Endodermal cell (in vitro differentiated cells): ENCODE results near the gene RDH13. TPM values are rescaled to one million over a fixed set of nuclear protein-coding genes. Genes with fewer than 3 reads are reported as not detected.
A peak's percentile ranks its signal among the peaks of the same experiment; 100 is the strongest.

ENCODE experiments used
- DNase-seq: peaks from one replicate; pipeline ENCODE4 v3.0.0-alpha.2; 2017
- H3K27ac ChIP-seq: 2 replicates; pipeline ENCODE4 v1.5.1; 2013; ENCODE audit warnings: mild to moderate bottlenecking, low read depth, low read length, moderate library complexity
- H3K27me3 ChIP-seq: 2 replicates; pipeline ENCODE4 v1.6.1; 2013; ENCODE audit warnings: mild to moderate bottlenecking, low read length, moderate library complexity; ENCODE audit not compliant: insufficient read depth, control insufficient read depth, poor library complexity, severe bottlenecking
- H3K36me3 ChIP-seq: 2 replicates; pipeline ENCODE4 v1.7.0; 2013; ENCODE audit warnings: mild to moderate bottlenecking, low read length, moderate library complexity; ENCODE audit not compliant: control insufficient read depth, insufficient read depth
- H3K4me1 ChIP-seq: one replicate; pipeline ENCODE4 v1.7.0; 2013; ENCODE audit warnings: low read length; ENCODE audit not compliant: control insufficient read depth, insufficient read depth
- H3K4me3 ChIP-seq: 2 replicates; pipeline ENCODE4 v1.5.1; 2013; ENCODE audit warnings: mild to moderate bottlenecking, low read length, moderate library complexity
- H3K9ac ChIP-seq: 2 replicates; pipeline ENCODE4 v1.6.1; 2013; ENCODE audit warnings: mild to moderate bottlenecking, low read length, moderate library complexity; ENCODE audit not compliant: poor library complexity, severe bottlenecking; ENCODE audit errors: extremely low read depth
- H3K9me3 ChIP-seq: 2 replicates; pipeline ENCODE4 v1.6.1; 2013; ENCODE audit warnings: mild to moderate bottlenecking, low read length, moderate library complexity; ENCODE audit not compliant: control insufficient read depth
- H3K27ac Mint-ChIP-seq: 2 replicates; pipeline ENCODE4 v1.8.0; 2020; ENCODE audit warnings: mixed read lengths
- H3K27me3 Mint-ChIP-seq: 2 replicates; pipeline ENCODE4 v1.8.0; 2021; ENCODE audit warnings: mild to moderate bottlenecking, mixed read lengths; ENCODE audit not compliant: insufficient read depth
- H3K36me3 Mint-ChIP-seq: 2 replicates; pipeline ENCODE4 v1.8.0; 2020; ENCODE audit warnings: low read depth, mixed read lengths
- H3K4me1 Mint-ChIP-seq: 2 replicates; pipeline ENCODE4 v1.8.0; 2020; ENCODE audit warnings: mixed read lengths
- H3K4me3 Mint-ChIP-seq: 2 replicates; pipeline ENCODE4 v1.8.0; 2020; ENCODE audit warnings: mild to moderate bottlenecking, moderate library complexity, mixed read lengths
- H3K9me3 Mint-ChIP-seq: 2 replicates; pipeline ENCODE4 v1.8.0; 2020; ENCODE audit warnings: mild to moderate bottlenecking, mixed read lengths
- CTCF ChIP-seq: fragments of 200-600 bp; sonication (generic); conservative IDR thresholded peaks from 2 replicates; pipeline ENCODE4 v1.5.0; 2021; ENCODE audit warnings: antibody characterized with exemption, mild to moderate bottlenecking
- WGBS, 2 experiments: methylation state at CpG; one replicate each; pipeline versions ENCODE4 v1.1.5 to v1.1.7; 2013; ENCODE audit warnings: missing lambda C conversion rate in 2 of 2, mixed read lengths in 1 of 2; ENCODE audit not compliant: insufficient coverage in 1 of 2, insufficient read length in 1 of 2; 5-methylcytosine and 5-hydroxymethylcytosine counted together
- total RNA-seq, 2 donors: library from RNA; stranded (reverse); fragmentation: NEBNext Ultra II Directional in 1 of 2; extraction: Animal tissue kit (Norgen Biotek cat#: 25700) in 1 of 2; gene quantifications; 2 replicates in 1 of 2; 3 replicates in 1 of 2; pipeline ENCODE4 v1.2.1, GENCODE V29; 2021

Gene RDH13
- total RNA-seq, 2 donors from 2014 or later = 20.6 to 39.0 TPM

- Mint-ChIP-seq H3K9me3 (peaks cover 8% of the 10 kb centered on the region), H3K36me3 (peaks cover 23% of the 10 kb centered on the region), H3K27ac (peak overlapping the region; percentile 73), H3K4me3 (peak overlapping the region; percentile 62), H3K27me3 (peaks cover 49% of the 10 kb centered on the region), H3K4me1 (peaks cover 31% of the 10 kb centered on the region)
- no peak for TF ChIP-seq CTCF
- WGBS, 2 experiments = 1 to 2% methylated on average over 35 to 74 of the region's 74 CpGs
- peak; percentile 99 for DNase-seq
- no peaks in the 10 kb centered on the region for H3K4me1 ChIP-seq
- no peaks in the 10 kb centered on the region for H3K9me3 ChIP-seq
- H3K27me3 ChIP-seq = peaks cover 35% of the 10 kb centered on the region
- H3K4me3 ChIP-seq = peak overlapping the region; percentile 78
- H3K36me3 ChIP-seq = peaks cover 14% of the 10 kb centered on the region
- peak overlapping the region; percentile 37 for H3K27ac ChIP-seq
- peak overlapping the region; percentile 11 for H3K9ac ChIP-seq
These were observed 24.0 kb upstream of the RDH13 start for GRCh38 chr19:55086730-55087541.

DNA sequence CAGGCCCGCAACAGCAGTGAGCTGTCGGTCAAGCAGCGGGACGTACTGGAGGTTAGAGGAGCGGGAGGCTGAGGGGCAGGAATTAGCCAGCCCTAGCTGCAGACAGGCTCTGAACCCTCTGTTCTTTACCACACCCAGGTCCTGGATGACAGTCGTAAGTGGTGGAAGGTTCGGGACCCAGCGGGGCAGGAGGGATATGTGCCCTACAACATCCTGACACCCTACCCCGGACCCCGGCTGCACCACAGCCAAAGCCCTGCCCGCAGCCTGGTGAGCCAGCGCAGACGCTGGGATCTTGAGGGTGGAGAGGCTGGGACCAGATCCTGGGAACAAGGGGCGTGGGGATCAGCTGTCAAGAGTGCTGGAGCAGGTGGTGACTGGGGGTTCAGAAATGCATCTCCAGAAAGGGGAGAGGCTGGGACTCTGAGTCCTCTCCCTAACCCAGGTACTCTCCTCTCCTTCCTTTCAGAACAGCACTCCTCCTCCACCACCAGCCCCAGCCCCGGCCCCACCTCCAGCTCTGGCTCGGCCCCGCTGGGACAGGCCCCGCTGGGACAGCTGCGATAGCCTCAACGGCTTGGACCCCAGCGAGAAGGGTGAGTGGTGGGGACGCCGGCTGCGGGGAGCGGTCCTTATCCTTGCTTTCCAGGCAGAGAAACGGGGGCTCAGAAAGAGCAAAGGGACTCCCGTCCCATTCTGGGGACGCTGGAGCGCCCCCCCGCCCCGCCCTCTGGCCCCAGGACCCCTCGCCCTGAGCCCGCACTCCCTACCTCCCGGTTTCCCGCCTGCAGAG, 23.2 kb upstream of the RDH13 start:
- no peak for TF ChIP-seq CTCF
- Histone ChIP-seq H3K4me3 (peak overlapping the region; percentile 78), H3K9me3 (no peaks in the 10 kb centered on the region), H3K27ac (no peak overlapping the region), H3K27me3 (peaks cover 40% of the 10 kb centered on the region), H3K9ac (no peak overlapping the region), H3K36me3 (peaks cover 9% of the 10 kb centered on the region), H3K4me1 (no peaks in the 10 kb centered on the region)
- peaks cover 31% of the 10 kb centered on the region for H3K4me1 Mint-ChIP-seq
- H3K27me3 Mint-ChIP-seq = peaks cover 57% of the 10 kb centered on the region
- WGBS, 2 experiments = 29% methylated on average over 13 to 35 of the region's 35 CpGs
- H3K27ac Mint-ChIP-seq = no peak overlapping the region
- H3K36me3 Mint-ChIP-seq = peaks cover 23% of the 10 kb centered on the region
- peaks cover 9% of the 10 kb centered on the region for H3K9me3 Mint-ChIP-seq
- H3K4me3 Mint-ChIP-seq = peak overlapping the region; percentile 62
- peak; percentile 79 for DNase-seq

DNA sequence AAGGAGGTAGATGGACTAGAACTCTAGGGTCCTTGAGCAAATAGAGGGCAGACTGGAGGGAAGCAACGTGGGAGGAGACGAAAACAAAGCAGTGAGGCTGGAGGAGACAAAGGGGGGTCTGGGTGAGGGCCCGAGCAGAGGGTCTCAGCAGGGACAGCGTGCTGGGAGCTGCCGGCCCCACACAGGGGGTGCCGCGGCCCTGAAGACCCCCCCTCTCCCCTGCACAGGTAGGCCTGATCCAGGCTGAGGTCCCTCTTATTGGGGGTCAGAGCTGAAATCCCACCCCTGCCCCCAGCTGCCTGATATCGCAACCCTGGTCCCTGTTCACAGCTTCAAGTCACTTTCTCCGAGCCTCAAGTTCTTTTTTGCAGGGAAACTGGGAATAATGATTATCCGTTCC, 21.5 kb upstream of the RDH13 start:
- H3K36me3 Mint-ChIP-seq = peaks cover 9% of the 10 kb centered on the region
- TF ChIP-seq CTCF = no peak
- H3K27ac ChIP-seq = no peak overlapping the region
- no peaks in the 10 kb centered on the region for H3K36me3 ChIP-seq
- peaks cover 9% of the 10 kb centered on the region for H3K9me3 Mint-ChIP-seq
- no peaks in the 10 kb centered on the region for H3K9me3 ChIP-seq
- peaks cover 31% of the 10 kb centered on the region for H3K4me1 Mint-ChIP-seq
- DNase-seq = no peak
- H3K27me3 ChIP-seq = peaks cover 54% of the 10 kb centered on the region
- WGBS, 2 experiments = 81 to 87% methylated on average over 5 to 10 of the region's 10 CpGs
- H3K9ac ChIP-seq = no peak overlapping the region
- no peak overlapping the region for H3K27ac Mint-ChIP-seq
- peaks cover 74% of the 10 kb centered on the region for H3K27me3 Mint-ChIP-seq
- no peak overlapping the region for H3K4me3 ChIP-seq
- no peaks in the 10 kb centered on the region for H3K4me1 ChIP-seq
- H3K4me3 Mint-ChIP-seq = no peak overlapping the region
